BLaER1 treated with 17β-estradiol and CSF1 and Interleukin-3, amounts not matched to agents 10 nM and 100 nM (cell line): ENCODE results near the gene ZNF462.
"Not testable (repeated sequence)": the region's sequence is repeated elsewhere in the genome, so short reads cannot be mapped to it uniquely, and the experiment has no call there.

ENCODE experiments used
- H3K27ac ChIP-seq, 11 experiments: shearing (Covaris generic); formaldehyde crosslinking; 2 replicates each; pipeline ENCODE4 v1.8.1; 2022
- H3K27me3 ChIP-seq, 11 experiments: shearing (Covaris generic); formaldehyde crosslinking; 2 replicates each; pipeline ENCODE4 v1.8.1; 2022
- H3K36me3 ChIP-seq, 11 experiments: shearing (Covaris generic); formaldehyde crosslinking; 2 replicates each; pipeline ENCODE4 v1.8.1; 2022
- H3K4me1 ChIP-seq, 10 experiments: shearing (Covaris generic); formaldehyde crosslinking; 2 replicates each; pipeline ENCODE4 v1.8.1; 2022
- H3K4me2 ChIP-seq, 11 experiments: shearing (Covaris generic); formaldehyde crosslinking; 2 replicates each; pipeline ENCODE4 v1.8.1; 2022
- H3K4me3 ChIP-seq, 10 experiments: shearing (Covaris generic); formaldehyde crosslinking; 2 replicates each; pipeline ENCODE4 v1.8.1; 2022
- H3K9ac ChIP-seq, 11 experiments: shearing (Covaris generic); formaldehyde crosslinking; 2 replicates each; pipeline ENCODE4 v1.8.1; 2022
- H3K9me3 ChIP-seq, 11 experiments: shearing (Covaris generic); formaldehyde crosslinking; replicated peaks in 1 of 11; 2 replicates each; pipeline ENCODE4 v1.8.1; 2022
- H4K20me1 ChIP-seq, 11 experiments: shearing (Covaris generic); formaldehyde crosslinking; 2 replicates each; pipeline ENCODE4 v1.8.1; 2022
- Cebpa-rat ChIP-seq, 11 experiments: shearing (Covaris generic); IDR thresholded peaks; 2 replicates each; pipeline ENCODE4 v1.8.1; 2022

ZNF462 gene

DNA sequence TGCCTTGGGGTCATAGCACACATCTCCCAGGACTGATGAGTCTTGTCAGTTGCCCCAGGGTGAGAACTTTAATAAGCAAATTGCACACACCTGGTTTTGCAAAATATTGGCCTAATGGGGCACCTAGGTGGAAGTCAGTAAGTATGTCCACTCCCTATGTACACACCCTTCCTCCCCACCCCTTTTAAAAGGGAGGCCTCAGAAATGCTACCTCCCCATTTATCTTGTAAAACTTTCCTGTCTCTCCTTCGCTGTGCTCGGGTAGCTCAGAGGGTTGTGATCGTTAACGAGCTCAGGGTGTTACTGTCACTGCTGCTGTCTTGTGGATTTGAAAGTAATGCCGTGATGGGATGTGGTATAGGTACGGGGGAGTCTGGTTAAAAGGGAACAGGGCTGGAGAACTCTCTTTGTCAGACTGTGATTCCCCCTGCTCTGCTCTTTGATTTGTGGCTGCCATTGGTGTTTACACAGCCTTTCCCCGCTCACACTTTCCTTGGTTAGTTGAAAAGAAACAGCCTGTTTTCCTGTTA, 26.2 kb downstream of the ZNF462 start:
- Histone ChIP-seq H3K4me3 (no peak overlapping the region), H3K4me2 (no peak overlapping the region), H3K9ac (no peak overlapping the region), H3K36me3 (no peaks in the 10 kb centered on the region; a peak in 1 of 22 replicates), H3K27ac (no peak overlapping the region), H4K20me1 (no peaks in the 10 kb centered on the region), H3K4me1 (peaks cover 0 to 24% (median 3%) of the 10 kb centered on the region in 10 experiments; a peak in 15 of 20 replicates), H3K9me3 (peaks cover 0 to 7% (median 0%) of the 10 kb centered on the region in 11 experiments; a peak in 2 of 22 replicates), H3K27me3 (peaks cover 0 to 15% (median 0%) of the 10 kb centered on the region in 11 experiments; a peak in 3 of 22 replicates)
- no peak for TF ChIP-seq Cebpa-rat (IDR thresholded peaks at IDR 0.05)

DNA sequence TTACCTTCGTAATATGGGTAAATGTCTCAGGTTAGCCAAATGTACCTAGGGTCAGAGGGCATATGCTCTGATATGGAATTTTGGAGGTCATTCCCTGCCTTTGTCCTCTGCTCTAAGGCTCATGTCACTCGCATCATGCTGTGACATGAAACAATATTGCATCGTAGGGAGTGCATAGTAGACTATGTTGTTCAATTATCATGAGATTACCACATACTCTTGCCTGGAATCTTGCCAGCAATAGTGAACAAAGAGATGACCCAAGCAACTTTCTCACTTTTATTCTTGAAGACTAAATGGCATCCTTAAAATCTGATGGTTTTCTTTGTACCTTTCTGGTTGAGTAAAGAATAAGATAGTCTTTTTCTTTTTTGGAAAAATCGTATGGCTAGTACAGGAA, 27.6 kb downstream of the ZNF462 start:
- peaks cover 0 to 25% (median 0%) of the 10 kb centered on the region in 10 experiments; a peak in 8 of 20 replicates for H3K4me1 ChIP-seq
- no peak overlapping the region for H3K4me3 ChIP-seq
- H3K27ac ChIP-seq = no peak overlapping the region
- peaks cover 0 to 15% (median 0%) of the 10 kb centered on the region in 11 experiments; a peak in 3 of 22 replicates for H3K27me3 ChIP-seq
- no peak overlapping the region for H3K9ac ChIP-seq
- no peak overlapping the region for H3K4me2 ChIP-seq
- H4K20me1 ChIP-seq = no peaks in the 10 kb centered on the region
- H3K9me3 ChIP-seq = peaks cover 0 to 7% (median 0%) of the 10 kb centered on the region in 11 experiments; a peak in 2 of 22 replicates
- no peaks in the 10 kb centered on the region; a peak in 1 of 22 replicates for H3K36me3 ChIP-seq
- TF ChIP-seq Cebpa-rat (IDR thresholded peaks at IDR 0.05) = no peak

DNA sequence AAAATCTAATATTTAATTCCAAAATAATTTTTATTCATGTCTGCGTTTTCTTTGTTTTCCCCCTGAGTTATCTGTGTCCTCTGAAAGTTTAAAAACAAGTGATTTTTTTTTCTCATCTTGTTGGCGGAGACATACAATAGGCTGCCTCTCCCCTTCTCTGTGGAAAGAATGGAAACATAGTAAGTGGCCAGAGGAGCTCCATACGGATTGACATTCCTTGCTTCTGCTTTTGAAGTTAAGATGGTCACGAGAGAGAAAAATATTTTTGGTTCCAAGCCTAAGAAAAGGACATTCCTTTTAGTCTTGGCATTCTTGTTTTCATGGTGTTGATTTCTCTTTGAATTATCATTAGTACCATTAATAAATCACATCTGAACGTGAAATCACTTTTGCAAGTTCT, 28.3 kb downstream of the ZNF462 start:
- H3K4me1 ChIP-seq = peaks cover 0 to 25% (median 0%) of the 10 kb centered on the region in 10 experiments; a peak in 8 of 20 replicates

DNA sequence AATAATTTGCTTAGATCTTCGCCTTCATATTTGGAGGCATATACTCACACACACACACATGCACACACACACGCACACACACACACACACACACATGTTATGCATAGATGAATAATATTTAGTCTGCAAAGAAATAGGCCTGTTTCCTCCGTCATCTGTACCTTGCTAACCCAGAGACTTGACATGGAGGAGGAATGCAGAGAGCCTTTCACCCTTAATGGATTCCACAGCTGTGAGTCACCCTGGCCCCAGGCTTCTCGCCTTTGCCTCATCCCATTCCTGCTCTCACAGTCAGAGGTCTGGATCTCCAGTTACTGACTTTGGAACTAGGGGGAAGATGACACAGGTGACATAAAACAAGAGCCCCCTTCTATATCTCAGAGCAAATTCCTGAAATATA, 29.7 kb downstream of the ZNF462 start:
- peak overlapping the region in 2 of 11 experiments; percentile 30 to 58; a peak in 4 of 22 replicates for H3K27ac ChIP-seq
- H3K4me1 ChIP-seq = peaks cover 0 to 27% (median 0%) of the 10 kb centered on the region in 10 experiments; a peak in 8 of 20 replicates
- no peaks in the 10 kb centered on the region for H4K20me1 ChIP-seq
- H3K4me2 ChIP-seq = peak overlapping the region in 4 of 11 experiments; percentile 18 to 76 (median 67); a peak in 7 of 22 replicates
- no peak for TF ChIP-seq Cebpa-rat (IDR thresholded peaks at IDR 0.05)
- no peak overlapping the region for H3K9ac ChIP-seq
- no peaks in the 10 kb centered on the region; a peak in 1 of 22 replicates for H3K36me3 ChIP-seq
- H3K27me3 ChIP-seq = peaks cover 0 to 6% (median 0%) of the 10 kb centered on the region in 11 experiments; a peak in 2 of 22 replicates
- peaks cover 0 to 7% (median 0%) of the 10 kb centered on the region in 11 experiments; a peak in 2 of 22 replicates for H3K9me3 ChIP-seq
- H3K4me3 ChIP-seq = no peak overlapping the region

More for the DNA sequence above, 28.3 kb downstream of the ZNF462 start:
- Histone ChIP-seq H3K4me3 (no peak overlapping the region), H3K36me3 (no peaks in the 10 kb centered on the region; a peak in 1 of 22 replicates), H4K20me1 (no peaks in the 10 kb centered on the region), H3K9me3 (peaks cover 0 to 7% (median 0%) of the 10 kb centered on the region in 11 experiments; a peak in 2 of 22 replicates), H3K4me2 (no peak overlapping the region), H3K27ac (no peak overlapping the region), H3K9ac (no peak overlapping the region), H3K27me3 (peaks cover 0 to 15% (median 0%) of the 10 kb centered on the region in 11 experiments; a peak in 3 of 22 replicates)
- TF ChIP-seq Cebpa-rat (IDR thresholded peaks at IDR 0.05) = no peak

DNA sequence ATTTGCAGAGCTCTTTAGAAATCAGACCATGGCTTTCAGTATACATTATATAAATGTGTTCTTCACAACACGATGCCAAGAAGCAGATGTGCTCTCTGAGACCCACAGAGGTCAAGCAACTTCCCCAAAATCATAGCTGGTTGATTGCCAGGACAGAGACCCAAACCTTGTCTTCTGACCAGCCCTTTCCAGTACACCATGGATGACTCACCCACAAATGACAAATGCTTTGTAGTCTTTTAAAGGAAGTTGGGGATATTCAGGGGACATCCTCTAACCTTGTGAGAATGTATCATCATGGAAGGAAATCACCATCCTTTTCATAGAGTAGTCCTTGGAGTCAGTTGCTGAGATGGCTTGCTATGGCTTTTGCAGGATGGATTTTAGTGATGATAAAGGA, 30.1 kb downstream of the ZNF462 start:
- H3K4me1 ChIP-seq = peaks cover 0 to 32% (median 0%) of the 10 kb centered on the region in 10 experiments; a peak in 8 of 20 replicates
- H3K27me3 ChIP-seq = peaks cover 0 to 4% (median 0%) of the 10 kb centered on the region in 11 experiments; a peak in 1 of 22 replicates
- H4K20me1 ChIP-seq = no peaks in the 10 kb centered on the region
- H3K9ac ChIP-seq = no peak overlapping the region
- no peak overlapping the region for H3K4me3 ChIP-seq
- H3K27ac ChIP-seq = peak overlapping the region in 3 of 11 experiments; percentile 30 to 58 (median 43); a peak in 6 of 22 replicates
- peak overlapping the region in 4 of 11 experiments; percentile 18 to 76 (median 67); a peak in 7 of 22 replicates for H3K4me2 ChIP-seq
- TF ChIP-seq Cebpa-rat (IDR thresholded peaks at IDR 0.05) = no peak
- H3K36me3 ChIP-seq = no peaks in the 10 kb centered on the region; a peak in 1 of 22 replicates
- peaks cover 0 to 5% (median 0%) of the 10 kb centered on the region in 11 experiments; a peak in 2 of 22 replicates for H3K9me3 ChIP-seq

DNA sequence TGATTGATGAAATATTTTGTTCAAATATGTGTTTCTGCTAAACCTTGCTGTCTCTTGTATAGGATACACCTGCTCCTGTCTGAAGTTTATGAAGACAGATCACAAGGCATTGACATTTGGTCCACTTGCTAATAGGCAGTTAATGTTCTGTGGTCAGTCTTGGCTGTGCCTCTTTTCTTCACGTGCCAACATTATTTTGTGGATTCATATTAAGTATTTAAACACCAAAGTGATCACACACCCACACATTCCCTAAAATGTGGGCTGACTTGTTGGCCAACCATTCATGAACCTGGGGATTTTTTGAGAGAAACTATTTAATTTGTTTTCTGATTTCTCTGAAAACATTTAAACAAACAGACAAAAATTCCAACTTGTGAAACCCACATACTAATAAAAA, 33.7 kb downstream of the ZNF462 start:
- Histone ChIP-seq H4K20me1 (no peaks in the 10 kb centered on the region), H3K27me3 (no peaks in the 10 kb centered on the region), H3K4me1 (peaks cover 0 to 32% (median 0%) of the 10 kb centered on the region in 10 experiments; a peak in 8 of 20 replicates), H3K36me3 (no peaks in the 10 kb centered on the region; a peak in 1 of 22 replicates), H3K9ac (no peak overlapping the region), H3K27ac (no peak overlapping the region), H3K4me2 (no peak overlapping the region), H3K4me3 (no peak overlapping the region), H3K9me3 (peaks cover 0 to 15% (median 9%) of the 10 kb centered on the region in 11 experiments; a peak in 9 of 22 replicates)
- no peak for TF ChIP-seq Cebpa-rat (IDR thresholded peaks at IDR 0.05)

DNA sequence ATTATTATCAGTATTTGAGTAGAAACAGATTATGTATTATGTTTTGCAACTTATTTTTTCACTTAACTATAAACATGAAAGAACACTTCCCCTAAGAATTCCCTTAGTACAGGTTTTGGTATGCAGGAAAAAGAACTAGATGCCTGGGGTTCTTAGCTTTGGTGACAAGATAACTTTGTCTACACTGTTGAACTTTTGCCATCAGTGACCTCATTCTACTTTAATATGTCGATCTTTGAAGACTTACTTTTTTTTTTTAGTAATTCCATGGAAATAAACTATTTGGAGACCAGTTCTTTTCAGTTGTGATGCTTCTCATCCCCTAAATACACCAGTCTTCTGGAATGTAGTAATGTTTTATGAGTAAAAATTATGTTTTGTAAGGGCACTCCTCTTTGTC, 34.3 kb downstream of the ZNF462 start:
- H3K36me3 ChIP-seq = no peaks in the 10 kb centered on the region
- H3K9ac ChIP-seq = no peak overlapping the region
- no peak overlapping the region for H3K27ac ChIP-seq
- H3K27me3 ChIP-seq = no peaks in the 10 kb centered on the region
- TF ChIP-seq Cebpa-rat (IDR thresholded peaks at IDR 0.05) = no peak
- peaks cover 0 to 30% (median 0%) of the 10 kb centered on the region in 10 experiments; a peak in 8 of 20 replicates for H3K4me1 ChIP-seq
- H3K4me3 ChIP-seq = no peak overlapping the region
- H3K9me3 ChIP-seq = peaks cover 0 to 21% (median 10%) of the 10 kb centered on the region in 11 experiments; a peak in 11 of 22 replicates
- H3K4me2 ChIP-seq = peak overlapping the region in 2 of 11 experiments; percentile 19 to 37; a peak in 1 of 22 replicates
- no peaks in the 10 kb centered on the region for H4K20me1 ChIP-seq

DNA sequence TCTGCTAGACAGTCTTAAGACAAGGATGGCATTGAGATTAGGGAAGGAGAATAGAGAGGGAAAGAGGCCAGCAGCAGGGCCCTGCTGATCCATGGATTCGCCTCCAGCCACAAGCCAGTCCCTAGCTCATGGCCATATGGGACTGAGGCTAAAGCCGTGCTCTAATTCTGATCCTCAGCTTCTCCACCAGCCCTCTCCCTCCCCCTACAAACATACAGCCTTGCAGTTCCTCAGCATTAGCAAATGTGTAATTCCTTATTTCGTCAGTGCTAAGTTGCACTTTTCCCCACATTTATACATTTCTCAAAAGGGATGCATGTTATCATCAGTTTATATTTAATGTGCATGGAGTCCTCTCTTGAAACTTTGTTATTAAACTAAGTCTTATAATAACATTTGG, 34.8 kb downstream of the ZNF462 start:
- H3K9ac ChIP-seq = no peak overlapping the region
- H3K36me3 ChIP-seq = no peaks in the 10 kb centered on the region
- no peaks in the 10 kb centered on the region for H4K20me1 ChIP-seq
- no peak overlapping the region for H3K4me3 ChIP-seq
- H3K27ac ChIP-seq = no peak overlapping the region
- no peak for TF ChIP-seq Cebpa-rat (IDR thresholded peaks at IDR 0.05)
- peaks cover 1 to 24% (median 11%) of the 10 kb centered on the region in 11 experiments; a peak in 15 of 22 replicates for H3K9me3 ChIP-seq
- H3K27me3 ChIP-seq = no peaks in the 10 kb centered on the region
- H3K4me2 ChIP-seq = peak overlapping the region in 2 of 11 experiments; percentile 19 to 37; a peak in 3 of 22 replicates
- peaks cover 0 to 25% (median 0%) of the 10 kb centered on the region in 10 experiments; a peak in 8 of 20 replicates for H3K4me1 ChIP-seq

DNA sequence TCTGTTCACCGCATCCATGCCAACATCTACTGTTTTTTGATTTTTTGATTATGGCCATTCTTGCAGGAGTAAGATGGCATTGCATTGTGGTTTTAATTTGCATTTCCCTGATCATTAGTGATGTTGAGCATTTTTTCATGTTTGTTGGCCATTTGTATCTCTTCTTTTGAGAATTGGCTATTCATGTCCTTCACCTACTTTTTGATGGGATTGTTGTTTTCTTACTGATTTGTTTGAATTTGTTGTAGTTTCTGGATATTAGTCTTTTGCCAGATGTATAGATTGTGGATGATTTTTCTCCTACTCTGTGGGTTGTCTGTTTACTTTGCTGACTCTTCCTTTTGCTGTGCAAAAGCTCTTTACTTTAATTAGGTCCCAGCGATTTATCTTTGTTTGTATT, 37.6 kb downstream of the ZNF462 start:
- H3K27me3 ChIP-seq, H3K4me1 ChIP-seq, H3K36me3 ChIP-seq, H3K27ac ChIP-seq, H3K4me3 ChIP-seq, H4K20me1 ChIP-seq, H3K4me2 ChIP-seq, H3K9ac ChIP-seq: not testable (repeated sequence)
- peaks cover 15 to 39% (median 29%) of the 10 kb centered on the region in 11 experiments for H3K9me3 ChIP-seq
